Thymus (tissue), 11 donors: ENCODE results near the gene SUGCT. TPM values are rescaled to one million over a fixed set of nuclear protein-coding genes. Genes with fewer than 3 reads are reported as not detected.

Source experiments
- DNase-seq, 9 donors: peaks; one replicate each; pipeline ENCODE4 v3.0.0-alpha.2; 2013; ENCODE audit warnings: low spot score in 9 of 9, low read depth in 6 of 9, missing footprints in 1 of 9
- H3K27ac ChIP-seq, 2 donors: one replicate each; pipeline ENCODE4 v1.5.1; 2013; ENCODE audit warnings: control low read depth in 1 of 2, low read depth in 1 of 2, low read length in 1 of 2, mild to moderate bottlenecking in 1 of 2, moderate library complexity in 1 of 2
- H3K27me3 ChIP-seq, 2 donors: one replicate each; pipeline ENCODE4 v1.5.1; 2013; ENCODE audit warnings: low read length in 1 of 2; ENCODE audit not compliant: control insufficient read depth in 2 of 2, insufficient read depth in 1 of 2
- H3K36me3 ChIP-seq, 2 donors: one replicate each; pipeline ENCODE4 v1.5.1; 2013; ENCODE audit warnings: low read length in 1 of 2, mild to moderate bottlenecking in 1 of 2, moderate library complexity in 1 of 2; ENCODE audit not compliant: control insufficient read depth in 2 of 2, insufficient read depth in 2 of 2
- H3K4me1 ChIP-seq, 2 donors: one replicate each; pipeline ENCODE4 v1.5.1; 2013; ENCODE audit warnings: low read length in 2 of 2; ENCODE audit not compliant: control insufficient read depth in 2 of 2, insufficient read depth in 2 of 2
- H3K4me3 ChIP-seq, 2 donors: one replicate each; pipeline ENCODE4 v1.5.1; 2013; ENCODE audit warnings: low read length in 2 of 2, control low read depth in 1 of 2, mild to moderate bottlenecking in 1 of 2
- H3K9me3 ChIP-seq, 2 donors: one replicate each; pipeline ENCODE4 v1.5.1; 2013; ENCODE audit warnings: low read length in 1 of 2, mild to moderate bottlenecking in 1 of 2; ENCODE audit not compliant: control insufficient read depth in 2 of 2, insufficient read depth in 1 of 2
- WGBS: extraction: QIAGEN DNeasy Blood & Tissue Kit; methylation state at CpG from one replicate; pipeline ENCODE4 v1.1.7; 2013; 5-methylcytosine and 5-hydroxymethylcytosine counted together
- polyA plus RNA-seq: library from polyadenylated mRNA; stranded (reverse); fragments of 200-250 nt; gene quantifications from one replicate; pipeline ENCODE4 v1.2.3, GENCODE V29; 2013
- total RNA-seq: library from RNA; stranded (reverse); fragments of 120-200 nt; gene quantifications from one replicate; pipeline ENCODE4 v1.2.4, GENCODE V29; 2013
- donor health status: healthy.

The SUGCT gene
- total and polyA plus RNA-seq, 2 donors = 1.6 to 5.5 TPM

GRCh38 chr7:40887099-40887498 lies 752.3 kb downstream of the SUGCT start:
- Histone ChIP-seq H3K36me3 (no peaks in the 10 kb centered on the region), H3K9me3 (peaks cover 0 to 3% of the 10 kb centered on the region in 2 donors), H3K4me3 (no peak overlapping the region), H3K4me1 (no peaks in the 10 kb centered on the region), H3K27me3 (no peaks in the 10 kb centered on the region), H3K27ac (no peak overlapping the region)
- no peak for DNase-seq

- peaks cover 0 to 3% of the 10 kb centered on the region in 2 donors for H3K9me3 ChIP-seq
- 83% methylated on average over 1 of the region's 1 CpG for WGBS
- DNase-seq = no peak
- no peak overlapping the region for H3K4me3 ChIP-seq
- no peaks in the 10 kb centered on the region for H3K27me3 ChIP-seq
- no peaks in the 10 kb centered on the region for H3K36me3 ChIP-seq
- H3K27ac ChIP-seq = no peak overlapping the region
- no peaks in the 10 kb centered on the region for H3K4me1 ChIP-seq
Observed at GRCh38 chr7:40888499-40888898, 753.7 kb downstream of the SUGCT start.

GRCh38 chr7:40889099-40889498 lies 754.3 kb downstream of the SUGCT start:
- no peaks in the 10 kb centered on the region for H3K27me3 ChIP-seq
- WGBS = 90% methylated on average over 4 of the region's 4 CpGs
- H3K27ac ChIP-seq = no peak overlapping the region
- H3K9me3 ChIP-seq = peaks cover 0 to 3% of the 10 kb centered on the region in 2 donors
- no peaks in the 10 kb centered on the region for H3K36me3 ChIP-seq
- no peak for DNase-seq
- no peaks in the 10 kb centered on the region for H3K4me1 ChIP-seq
- no peak overlapping the region for H3K4me3 ChIP-seq

GRCh38 chr7:40889539-40889938 lies 754.7 kb downstream of the SUGCT start:
- no peak for DNase-seq
- H3K36me3 ChIP-seq = no peaks in the 10 kb centered on the region
- H3K4me3 ChIP-seq = no peak overlapping the region
- H3K27me3 ChIP-seq = no peaks in the 10 kb centered on the region
- H3K9me3 ChIP-seq = peaks cover 0 to 3% of the 10 kb centered on the region in 2 donors
- H3K27ac ChIP-seq = no peak overlapping the region
- WGBS = 91% methylated on average over 2 of the region's 2 CpGs
- no peaks in the 10 kb centered on the region for H3K4me1 ChIP-seq

- Histone ChIP-seq H3K4me1 (no peaks in the 10 kb centered on the region), H3K4me3 (no peak overlapping the region), H3K9me3 (peaks cover 0 to 3% of the 10 kb centered on the region in 2 donors), H3K27ac (no peak overlapping the region), H3K27me3 (no peaks in the 10 kb centered on the region), H3K36me3 (no peaks in the 10 kb centered on the region)
- WGBS = 91% methylated on average over 1 of the region's 1 CpG
- no peak for DNase-seq
Observed at GRCh38 chr7:40890088-40890692, 755.4 kb downstream of the SUGCT start.

GRCh38 chr7:40891232-40891631 lies 756.4 kb downstream of the SUGCT start:
- no peak overlapping the region for H3K4me3 ChIP-seq
- H3K27me3 ChIP-seq = no peaks in the 10 kb centered on the region
- no peaks in the 10 kb centered on the region for H3K4me1 ChIP-seq
- whole genome bisulfite sequencing = 97% methylated on average over 2 of the region's 2 CpGs
- H3K27ac ChIP-seq = no peak overlapping the region
- DNase-seq = no peak
- peaks cover 0 to 3% of the 10 kb centered on the region in 2 donors for H3K9me3 ChIP-seq
- H3K36me3 ChIP-seq = no peaks in the 10 kb centered on the region

- no peaks in the 10 kb centered on the region for H3K4me1 ChIP-seq
- 98% methylated on average over 15 of the region's 15 CpGs for WGBS
- H3K27me3 ChIP-seq = no peaks in the 10 kb centered on the region
- no peak overlapping the region for H3K27ac ChIP-seq
- H3K36me3 ChIP-seq = no peaks in the 10 kb centered on the region
- H3K4me3 ChIP-seq = no peak overlapping the region
- no peak for DNase-seq
- peaks cover 4 to 9% of the 10 kb centered on the region in 2 donors for H3K9me3 ChIP-seq
Observed at GRCh38 chr7:40899151-40899550, 764.3 kb downstream of the SUGCT start.

GRCh38 chr7:40899636-40900507 lies 765.1 kb downstream of the SUGCT start:
- WGBS = 92% methylated on average over 16 of the region's 16 CpGs
- Histone ChIP-seq H3K9me3 (peaks cover 4 to 9% of the 10 kb centered on the region in 2 donors), H3K36me3 (no peaks in the 10 kb centered on the region), H3K27ac (no peak overlapping the region), H3K4me1 (no peaks in the 10 kb centered on the region), H3K27me3 (no peaks in the 10 kb centered on the region), H3K4me3 (no peak overlapping the region)
- no peak for DNase-seq

GRCh38 chr7:40903872-40904271 lies 769.1 kb downstream of the SUGCT start:
- Histone ChIP-seq H3K9me3 (no peaks in the 10 kb centered on the region), H3K4me1 (no peaks in the 10 kb centered on the region), H3K27me3 (no peaks in the 10 kb centered on the region), H3K4me3 (no peak overlapping the region), H3K36me3 (no peaks in the 10 kb centered on the region), H3K27ac (no peak overlapping the region)
- DNase-seq = no peak
- WGBS = 97% methylated on average over 10 of the region's 10 CpGs
